Measurements from ENCODE around the gene ATP8A2. TPM values are rescaled to one million over a fixed set of nuclear protein-coding genes. Genes with fewer than 3 reads are reported as not detected.

The ATP8A2 gene
- total RNA-seq, 1 experiment from 2014 or later, result not detected

DNA sequence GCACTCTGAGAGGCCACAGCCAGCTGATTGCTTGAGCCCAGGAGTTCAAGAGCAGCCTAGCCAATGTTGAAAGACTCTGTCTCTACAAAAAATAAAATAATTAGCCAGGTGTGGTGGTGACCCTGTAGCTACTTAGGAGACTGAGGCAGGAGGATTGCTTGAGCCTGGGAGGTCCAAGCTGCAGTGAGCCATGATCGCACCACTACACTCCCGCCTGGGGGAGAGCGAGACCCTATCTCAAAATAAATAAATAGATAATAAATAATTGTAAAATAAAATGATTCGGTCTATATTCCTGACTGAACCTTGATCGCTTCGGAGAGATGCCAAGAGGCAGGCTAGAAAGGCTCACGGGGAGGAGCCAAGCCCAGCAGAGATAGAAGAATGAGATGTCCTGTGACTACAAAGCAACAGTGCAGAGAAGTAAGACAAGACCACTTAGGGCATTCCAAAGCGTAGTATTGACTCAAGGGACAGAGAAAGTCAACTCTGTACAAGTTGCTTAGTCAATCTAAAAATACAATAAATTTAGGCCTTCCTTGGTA, 667.2 kb downstream of the ATP8A2 start:
- Histone ChIP-seq H3K4me2 (no peak overlapping the region), H3K9me3 (ENCODE audit: insufficient read depth, low read depth) (no peaks in the 10 kb centered on the region), H3K36me3 (ENCODE audit: low read depth) (no peaks in the 10 kb centered on the region), H3K4me1 (replicated peaks; ENCODE audit: insufficient read depth) (no peaks in the 10 kb centered on the region), H3K4me3 (no peak overlapping the region), H3F3A (ENCODE audit: insufficient read depth, low read depth) (no peaks in the 10 kb centered on the region), H4K20me1 (ENCODE audit: insufficient read depth) (no peaks in the 10 kb centered on the region), H3K79me2 (ENCODE audit: low read depth) (no peaks in the 10 kb centered on the region), H3K9me2 (ENCODE audit: insufficient read depth) (no peaks in the 10 kb centered on the region), H3K27me3 (ENCODE audit: insufficient read depth, low read depth) (peaks cover 57% of the 10 kb centered on the region), H3K27ac (no peak overlapping the region), H2AFZ (no peak overlapping the region)
- TF ChIP-seq EZH2 (IDR thresholded peaks at IDR 0.05; ENCODE audit: low read depth), result no peak
- TF ChIP-seq, protein P1, sequence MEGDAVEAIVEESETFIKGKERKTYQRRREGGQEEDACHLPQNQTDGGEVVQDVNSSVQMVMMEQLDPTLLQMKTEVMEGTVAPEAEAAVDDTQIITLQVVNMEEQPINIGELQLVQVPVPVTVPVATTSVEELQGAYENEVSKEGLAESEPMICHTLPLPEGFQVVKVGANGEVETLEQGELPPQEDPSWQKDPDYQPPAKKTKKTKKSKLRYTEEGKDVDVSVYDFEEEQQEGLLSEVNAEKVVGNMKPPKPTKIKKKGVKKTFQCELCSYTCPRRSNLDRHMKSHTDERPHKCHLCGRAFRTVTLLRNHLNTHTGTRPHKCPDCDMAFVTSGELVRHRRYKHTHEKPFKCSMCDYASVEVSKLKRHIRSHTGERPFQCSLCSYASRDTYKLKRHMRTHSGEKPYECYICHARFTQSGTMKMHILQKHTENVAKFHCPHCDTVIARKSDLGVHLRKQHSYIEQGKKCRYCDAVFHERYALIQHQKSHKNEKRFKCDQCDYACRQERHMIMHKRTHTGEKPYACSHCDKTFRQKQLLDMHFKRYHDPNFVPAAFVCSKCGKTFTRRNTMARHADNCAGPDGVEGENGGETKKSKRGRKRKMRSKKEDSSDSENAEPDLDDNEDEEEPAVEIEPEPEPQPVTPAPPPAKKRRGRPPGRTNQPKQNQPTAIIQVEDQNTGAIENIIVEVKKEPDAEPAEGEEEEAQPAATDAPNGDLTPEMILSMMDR (conservative IDR thresholded peaks at IDR 0.05), result no peak
- no TSS peak for BruUV-seq (replicated peaks)
- intact Hi-C loops (cut with micrococcal nuclease; ENCODE audit: unreplicated experiment), result no loop called here
- no peak for DNase-seq
- ChIA-PET POLR2A (ENCODE audit: unreplicated experiment) (no interaction called here), CTCF (no interaction called here)

DNA sequence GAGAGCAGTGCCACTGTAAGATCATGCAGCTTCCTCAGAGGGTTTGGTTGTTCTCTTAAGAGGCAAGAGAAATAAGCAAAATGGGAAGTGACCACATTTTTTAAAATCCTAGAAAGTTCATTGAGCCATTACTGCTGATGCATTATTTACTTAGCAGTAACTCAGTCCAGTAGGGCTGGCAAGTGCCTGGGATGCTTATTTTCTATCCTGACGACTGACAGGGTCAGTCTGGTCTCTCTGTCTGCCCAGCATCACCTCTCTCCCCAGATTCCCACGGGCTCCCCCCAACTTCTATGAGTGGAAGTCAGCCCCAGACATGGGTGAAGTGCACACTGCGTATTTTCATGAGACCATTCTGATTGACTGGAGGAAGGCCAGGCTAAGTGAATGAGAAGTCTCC, 669.7 kb downstream of the ATP8A2 start:
- CTCF ChIA-PET, result no interaction called here
- intact Hi-C loops (cut with micrococcal nuclease; ENCODE audit: unreplicated experiment), result no loop called here
- BruUV-seq (replicated peaks), result no TSS peak
- TF ChIP-seq EZH2 (IDR thresholded peaks at IDR 0.05; ENCODE audit: low read depth), result no peak
- TF ChIP-seq, protein P1 (conservative IDR thresholded peaks at IDR 0.05), result no peak
- Histone ChIP-seq H3K27me3 (ENCODE audit: insufficient read depth, low read depth) (peaks cover 56% of the 10 kb centered on the region; the same call in 1 of the 2 replicates), H3K9me3 (ENCODE audit: insufficient read depth, low read depth) (no peaks in the 10 kb centered on the region), H2AFZ (no peak overlapping the region), H3K27ac (no peak overlapping the region), H4K20me1 (ENCODE audit: insufficient read depth) (no peaks in the 10 kb centered on the region), H3K4me1 (replicated peaks; ENCODE audit: insufficient read depth) (no peaks in the 10 kb centered on the region), H3K4me2 (no peak overlapping the region), H3K4me3 (no peak overlapping the region), H3K36me3 (ENCODE audit: low read depth) (no peaks in the 10 kb centered on the region), H3F3A (ENCODE audit: insufficient read depth, low read depth) (no peaks in the 10 kb centered on the region), H3K9me2 (ENCODE audit: insufficient read depth) (no peaks in the 10 kb centered on the region), H3K79me2 (ENCODE audit: low read depth) (no peaks in the 10 kb centered on the region)
- POLR2A ChIA-PET (ENCODE audit: unreplicated experiment), result no interaction called here
- DNase-seq, result no peak

DNA sequence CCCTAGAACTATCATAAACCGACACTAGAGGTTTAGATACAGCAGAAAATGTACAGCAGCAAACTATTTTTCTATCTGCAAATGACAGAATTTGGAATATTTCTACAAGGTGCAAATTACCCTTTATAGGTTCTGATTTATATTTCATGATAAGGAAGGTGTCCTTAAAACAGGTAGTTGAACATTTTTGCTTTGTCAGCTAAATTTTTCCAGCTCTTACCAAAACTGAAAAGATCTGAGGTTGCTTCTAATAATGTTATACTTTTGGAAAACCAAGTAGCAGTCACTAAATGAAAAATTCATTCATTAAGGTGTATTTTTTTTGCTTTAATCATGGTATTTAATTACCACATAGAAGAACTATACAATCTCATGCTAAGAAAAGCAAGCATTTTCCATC, 671.0 kb downstream of the ATP8A2 start:
- POLR2A ChIA-PET (ENCODE audit: unreplicated experiment), result no interaction called here
- TF ChIP-seq, protein P1 (conservative IDR thresholded peaks at IDR 0.05), result no peak

More for the DNA sequence above, 671.0 kb downstream of the ATP8A2 start:
- DNase-seq, result no peak
- no peak overlapping the region for H3K4me2 ChIP-seq
- no peaks in the 10 kb centered on the region for H3K9me3 ChIP-seq (ENCODE audit: insufficient read depth, low read depth)
- intact Hi-C loops (cut with micrococcal nuclease; ENCODE audit: unreplicated experiment), result no loop called here
- H3K79me2 ChIP-seq (ENCODE audit: low read depth), result no peaks in the 10 kb centered on the region
- no peaks in the 10 kb centered on the region for H3F3A ChIP-seq (ENCODE audit: insufficient read depth, low read depth)
- no peak overlapping the region for H2AFZ ChIP-seq
- H3K4me3 ChIP-seq, result no peak overlapping the region
- no peaks in the 10 kb centered on the region for H3K4me1 ChIP-seq (replicated peaks; ENCODE audit: insufficient read depth)
- BruUV-seq (replicated peaks), result no TSS peak
- CTCF ChIA-PET, result no interaction called here
- no peaks in the 10 kb centered on the region for H3K36me3 ChIP-seq (ENCODE audit: low read depth)
- peaks cover 70% of the 10 kb centered on the region for H3K27me3 ChIP-seq (ENCODE audit: insufficient read depth, low read depth)
- no peaks in the 10 kb centered on the region for H3K9me2 ChIP-seq (ENCODE audit: insufficient read depth)
- no peak overlapping the region for H3K27ac ChIP-seq
- no peaks in the 10 kb centered on the region for H4K20me1 ChIP-seq (ENCODE audit: insufficient read depth)
